ENCODE measurements around the gene TLL2.

Gene TLL2

DNA sequence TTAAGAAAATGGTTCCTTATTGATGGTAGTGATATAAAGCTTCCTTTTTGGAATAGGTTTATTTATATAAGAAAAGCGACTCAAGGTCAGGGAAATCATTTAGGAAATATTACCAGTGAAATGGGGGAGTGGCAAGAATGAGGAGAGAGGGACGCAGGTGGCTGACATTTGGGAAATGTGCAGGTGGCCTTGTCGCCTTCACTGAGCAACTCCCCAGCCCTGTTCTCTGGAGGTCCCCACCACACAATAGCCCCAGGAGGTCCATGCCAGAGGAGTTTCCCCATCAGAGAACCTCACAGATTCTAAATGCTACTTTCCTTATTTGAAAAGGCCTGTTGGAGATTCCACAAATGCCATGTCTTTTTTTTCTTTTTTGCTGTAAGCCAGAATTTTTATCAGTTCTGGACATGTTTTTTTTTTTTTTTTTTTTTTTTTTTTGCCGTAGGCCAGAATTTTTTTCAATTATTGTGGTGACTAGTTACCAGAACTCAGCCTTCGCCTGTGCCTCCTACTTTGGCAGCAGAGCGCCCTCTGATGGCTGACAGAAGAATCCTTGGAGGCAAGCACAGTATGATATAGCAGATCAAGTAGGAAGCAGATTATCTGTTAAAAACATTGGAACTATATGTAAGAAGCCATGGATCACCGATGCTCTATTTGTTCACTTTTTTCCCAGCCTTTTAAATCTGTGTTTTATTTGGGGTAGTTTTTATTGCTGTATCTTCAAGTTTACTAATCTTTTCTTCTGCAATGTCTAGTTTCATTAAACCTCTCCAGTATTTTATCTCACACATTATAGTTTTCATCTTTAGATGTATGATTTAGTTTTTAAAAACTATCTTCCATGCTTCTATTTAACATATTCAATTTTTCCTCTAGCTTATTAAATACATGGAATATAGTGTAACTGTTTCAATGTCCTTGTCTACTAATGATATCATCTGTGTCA, 173.5 kb downstream of the TLL2 start:
- H2BK12ac ChIP-seq (ENCODE audit: low read length in 2 of 2), result no peak overlapping the region
- no peak overlapping the region for H4K8ac ChIP-seq (ENCODE audit: low read length)
- no peak overlapping the region for H3K14ac ChIP-seq (ENCODE audit: low read length in 2 of 2)
- no peak overlapping the region for H3K4me3 ChIP-seq (ENCODE audit: insufficient read depth in 1 of 2, low read depth in 1 of 2, low read length in 2 of 2)
- no peak overlapping the region for H2BK5ac ChIP-seq (ENCODE audit: low read depth, low read length, poor library complexity, severe bottlenecking)
- H2AFZ ChIP-seq (ENCODE audit: low read depth, low read length), result no peak overlapping the region
- H3K27ac ChIP-seq (ENCODE audit: low read length, poor library complexity, severe bottlenecking), result no peak overlapping the region
- no peak overlapping the region for H3K23ac ChIP-seq (ENCODE audit: low read length in 2 of 2)
- H3K4me2 ChIP-seq (ENCODE audit: low read length, poor library complexity, severe bottlenecking), result no peak overlapping the region
- no peak overlapping the region for H2AK5ac ChIP-seq (ENCODE audit: low read length, severe bottlenecking)
- no peaks in the 10 kb centered on the region for H3K9me3 ChIP-seq (ENCODE audit: control insufficient read depth, low read length)
- no peaks in the 10 kb centered on the region for H3K36me3 ChIP-seq (ENCODE audit: control insufficient read depth in 1 of 2, insufficient read depth in 2 of 2, low read depth in 1 of 2, low read length in 2 of 2)
- H2BK120ac ChIP-seq (ENCODE audit: low read depth, low read length), result no peak overlapping the region
- no peaks in the 10 kb centered on the region for H3K79me1 ChIP-seq (replicated peaks; ENCODE audit: low read length, poor library complexity, severe bottlenecking)
- H4K91ac ChIP-seq (ENCODE audit: low read length), result no peak overlapping the region
- peak; percentile 56 for DNase-seq
- H3K9ac ChIP-seq (ENCODE audit: low read length), result no peak overlapping the region
- no peak overlapping the region for H3K4ac ChIP-seq (ENCODE audit: low read depth in 1 of 2, low read length in 2 of 2)
- H3K27me3 ChIP-seq (ENCODE audit: control insufficient read depth in 1 of 2, insufficient read depth in 1 of 2, low read length in 2 of 2), result peaks cover 19 to 31% of the 10 kb centered on the region in 2 experiments
- H3K4me1 ChIP-seq (ENCODE audit: control insufficient read depth, insufficient read depth, low read depth, low read length), result no peaks in the 10 kb centered on the region
- no peak overlapping the region for H3K18ac ChIP-seq (ENCODE audit: low read depth in 1 of 2, low read length in 2 of 2)
- H2BK15ac ChIP-seq (ENCODE audit: low read depth, poor library complexity, severe bottlenecking), result no peak overlapping the region
- 41% methylated on average over 5 of the region's 7 CpGs for WGBS

DNA sequence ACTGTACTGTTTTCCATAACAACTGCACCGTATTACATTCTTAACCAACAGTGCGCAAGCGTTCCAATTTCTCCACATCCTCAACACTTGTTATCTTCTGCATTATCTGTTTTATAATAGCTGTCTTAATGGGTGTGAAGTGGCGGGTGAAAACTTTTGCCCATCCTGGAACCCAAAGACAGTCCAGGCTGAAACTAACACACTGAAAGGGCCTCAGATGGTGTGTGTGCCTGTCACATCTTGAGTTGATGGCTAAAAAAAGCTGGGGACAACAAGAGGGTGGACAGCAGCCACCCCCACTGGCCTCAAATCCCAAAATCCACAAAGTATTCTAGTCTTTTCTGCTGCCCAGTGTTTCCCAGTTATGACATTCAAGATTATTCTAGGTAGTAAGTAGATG, 174.3 kb downstream of the TLL2 start:
- Histone ChIP-seq H3K14ac (ENCODE audit: low read length in 2 of 2) (no peak overlapping the region), H3K4ac (ENCODE audit: low read depth in 1 of 2, low read length in 2 of 2) (no peak overlapping the region), H3K9ac (ENCODE audit: low read length) (no peak overlapping the region), H3K4me3 (ENCODE audit: insufficient read depth in 1 of 2, low read depth in 1 of 2, low read length in 2 of 2) (no peak overlapping the region), H4K8ac (ENCODE audit: low read length) (no peak overlapping the region), H3K18ac (ENCODE audit: low read depth in 1 of 2, low read length in 2 of 2) (no peak overlapping the region), H2BK12ac (ENCODE audit: low read length in 2 of 2) (no peak overlapping the region), H2AK5ac (ENCODE audit: low read length, severe bottlenecking) (no peak overlapping the region), H4K91ac (ENCODE audit: low read length) (no peak overlapping the region), H3K4me2 (ENCODE audit: low read length, poor library complexity, severe bottlenecking) (no peak overlapping the region), H3K23ac (ENCODE audit: low read length in 2 of 2) (no peak overlapping the region), H3K36me3 (ENCODE audit: control insufficient read depth in 1 of 2, insufficient read depth in 2 of 2, low read depth in 1 of 2, low read length in 2 of 2) (no peaks in the 10 kb centered on the region), H2BK5ac (ENCODE audit: low read depth, low read length, poor library complexity, severe bottlenecking) (no peak overlapping the region), H2BK120ac (ENCODE audit: low read depth, low read length) (no peak overlapping the region), H3K4me1 (ENCODE audit: control insufficient read depth, insufficient read depth, low read depth, low read length) (no peaks in the 10 kb centered on the region), H3K9me3 (ENCODE audit: control insufficient read depth, low read length) (no peaks in the 10 kb centered on the region), H3K27ac (ENCODE audit: low read length, poor library complexity, severe bottlenecking) (no peak overlapping the region), H2BK15ac (ENCODE audit: low read depth, poor library complexity, severe bottlenecking) (no peak overlapping the region), H3K79me1 (replicated peaks; ENCODE audit: low read length, poor library complexity, severe bottlenecking) (no peaks in the 10 kb centered on the region), H2AFZ (ENCODE audit: low read depth, low read length) (no peak overlapping the region), H3K27me3 (ENCODE audit: control insufficient read depth in 1 of 2, insufficient read depth in 1 of 2, low read length in 2 of 2) (peaks cover 19 to 31% of the 10 kb centered on the region in 2 experiments)
- WGBS, result 50% methylated on average over 1 of the region's 4 CpGs
- no peak for DNase-seq

DNA sequence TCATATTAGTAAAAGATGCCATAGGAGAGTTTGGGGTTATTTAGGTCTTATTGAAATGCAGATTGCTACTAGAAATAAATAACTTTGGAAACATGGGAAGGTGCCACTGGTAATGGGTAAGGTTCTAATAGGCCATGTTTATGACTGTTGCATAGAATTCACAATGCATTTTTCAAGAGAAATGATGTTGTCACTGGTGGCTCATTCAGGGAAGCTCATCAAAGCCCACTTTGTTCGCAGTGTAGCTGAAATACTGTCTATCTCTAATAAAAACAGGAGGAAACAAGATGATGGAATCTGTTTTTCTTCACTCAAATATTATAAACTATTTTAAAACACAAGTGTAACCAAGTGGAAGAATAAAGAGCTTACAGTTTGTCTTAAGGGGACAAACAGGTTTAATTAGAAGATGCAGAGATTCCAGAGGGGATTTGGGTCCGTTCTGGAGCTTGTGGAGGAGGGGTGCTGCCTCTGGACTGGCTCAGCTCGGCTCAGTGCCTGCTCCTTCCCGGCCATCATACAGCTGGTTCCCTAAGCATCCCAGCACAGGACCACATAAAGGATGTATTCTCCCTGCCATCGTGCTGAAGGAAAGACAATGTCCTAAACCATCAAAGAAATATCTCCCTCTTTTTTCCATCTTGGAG, 175.3 kb downstream of the TLL2 start:
- Histone ChIP-seq H3K23ac (ENCODE audit: low read length in 2 of 2) (no peak overlapping the region), H4K91ac (ENCODE audit: low read length) (no peak overlapping the region), H3K4me2 (ENCODE audit: low read length, poor library complexity, severe bottlenecking) (no peak overlapping the region), H3K4me1 (ENCODE audit: control insufficient read depth, insufficient read depth, low read depth, low read length) (no peaks in the 10 kb centered on the region), H2BK120ac (ENCODE audit: low read depth, low read length) (no peak overlapping the region), H2BK12ac (ENCODE audit: low read length in 2 of 2) (no peak overlapping the region), H4K8ac (ENCODE audit: low read length) (no peak overlapping the region), H3K79me1 (replicated peaks; ENCODE audit: low read length, poor library complexity, severe bottlenecking) (no peaks in the 10 kb centered on the region), H3K27ac (ENCODE audit: low read length, poor library complexity, severe bottlenecking) (no peak overlapping the region), H2AFZ (ENCODE audit: low read depth, low read length) (no peak overlapping the region), H3K36me3 (ENCODE audit: control insufficient read depth in 1 of 2, insufficient read depth in 2 of 2, low read depth in 1 of 2, low read length in 2 of 2) (no peaks in the 10 kb centered on the region), H2AK5ac (ENCODE audit: low read length, severe bottlenecking) (no peak overlapping the region), H3K9me3 (ENCODE audit: control insufficient read depth, low read length) (no peaks in the 10 kb centered on the region), H3K27me3 (ENCODE audit: control insufficient read depth in 1 of 2, insufficient read depth in 1 of 2, low read length in 2 of 2) (peaks cover 25 to 33% of the 10 kb centered on the region in 2 experiments), H3K9ac (ENCODE audit: low read length) (no peak overlapping the region), H2BK15ac (ENCODE audit: low read depth, poor library complexity, severe bottlenecking) (no peak overlapping the region), H3K14ac (ENCODE audit: low read length in 2 of 2) (no peak overlapping the region), H2BK5ac (ENCODE audit: low read depth, low read length, poor library complexity, severe bottlenecking) (no peak overlapping the region), H3K18ac (ENCODE audit: low read depth in 1 of 2, low read length in 2 of 2) (no peak overlapping the region), H3K4me3 (ENCODE audit: insufficient read depth in 1 of 2, low read depth in 1 of 2, low read length in 2 of 2) (no peak overlapping the region), H3K4ac (ENCODE audit: low read depth in 1 of 2, low read length in 2 of 2) (no peak overlapping the region)
- WGBS, result 40% methylated on average over 4 of the region's 5 CpGs
- DNase-seq, result no peak

DNA sequence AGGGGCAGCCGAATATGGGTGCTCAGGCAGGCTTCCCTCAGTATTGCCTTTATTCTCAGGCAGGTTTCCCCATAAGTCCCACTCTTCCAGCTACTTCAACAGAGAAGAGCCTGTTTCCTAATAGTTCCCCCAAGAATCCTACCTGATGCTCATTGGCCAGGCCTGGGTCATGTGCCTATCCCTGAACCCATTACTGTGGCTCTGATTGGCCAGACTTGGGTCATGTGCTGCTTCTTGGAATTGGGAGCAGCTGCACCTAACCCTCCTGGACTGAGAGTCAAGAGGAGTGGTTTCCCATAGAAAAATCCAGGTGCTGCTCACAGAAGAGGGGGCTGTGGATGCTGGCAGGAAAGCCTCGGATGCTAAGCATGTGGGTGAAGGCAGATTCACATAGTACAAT, 176.6 kb downstream of the TLL2 start:
- Histone ChIP-seq H2BK120ac (ENCODE audit: low read depth, low read length) (no peak overlapping the region), H3K4me2 (ENCODE audit: low read length, poor library complexity, severe bottlenecking) (no peak overlapping the region), H4K8ac (ENCODE audit: low read length) (no peak overlapping the region), H3K18ac (ENCODE audit: low read depth in 1 of 2, low read length in 2 of 2) (no peak overlapping the region), H3K23ac (ENCODE audit: low read length in 2 of 2) (no peak overlapping the region), H3K9ac (ENCODE audit: low read length) (no peak overlapping the region), H2BK15ac (ENCODE audit: low read depth, poor library complexity, severe bottlenecking) (no peak overlapping the region), H3K36me3 (ENCODE audit: control insufficient read depth in 1 of 2, insufficient read depth in 2 of 2, low read depth in 1 of 2, low read length in 2 of 2) (no peaks in the 10 kb centered on the region), H2BK12ac (ENCODE audit: low read length in 2 of 2) (no peak overlapping the region), H3K9me3 (ENCODE audit: control insufficient read depth, low read length) (no peaks in the 10 kb centered on the region), H3K27ac (ENCODE audit: low read length, poor library complexity, severe bottlenecking) (no peak overlapping the region), H3K4ac (ENCODE audit: low read depth in 1 of 2, low read length in 2 of 2) (no peak overlapping the region), H3K4me3 (ENCODE audit: insufficient read depth in 1 of 2, low read depth in 1 of 2, low read length in 2 of 2) (no peak overlapping the region), H3K14ac (ENCODE audit: low read length in 2 of 2) (no peak overlapping the region), H2BK5ac (ENCODE audit: low read depth, low read length, poor library complexity, severe bottlenecking) (no peak overlapping the region), H3K79me1 (replicated peaks; ENCODE audit: low read length, poor library complexity, severe bottlenecking) (no peaks in the 10 kb centered on the region), H2AK5ac (ENCODE audit: low read length, severe bottlenecking) (no peak overlapping the region), H3K4me1 (ENCODE audit: control insufficient read depth, insufficient read depth, low read depth, low read length) (no peaks in the 10 kb centered on the region), H2AFZ (ENCODE audit: low read depth, low read length) (no peak overlapping the region), H4K91ac (ENCODE audit: low read length) (no peak overlapping the region), H3K27me3 (ENCODE audit: control insufficient read depth in 1 of 2, insufficient read depth in 1 of 2, low read length in 2 of 2) (peaks cover 26 to 36% of the 10 kb centered on the region in 2 experiments)
- WGBS, result 78% methylated on average over 1 of the region's 2 CpGs
- DNase-seq, result no peak
